Glutamatergic neuron (in vitro differentiated cells): Measurements from ENCODE around the gene HOXB2. TPM values are rescaled to one million over a fixed set of nuclear protein-coding genes. Genes with fewer than 3 reads are reported as not detected.

Experiments used
- DNase-seq: peaks from one replicate; pipeline ENCODE4 v3.0.0; 2022
- H3K27ac Mint-ChIP-seq: one replicate; pipeline ENCODE4 v1.8.0; 2020; ENCODE audit warnings: mild to moderate bottlenecking, mixed read lengths, inconsistent platforms; ENCODE audit not compliant: unreplicated experiment
- H3K27me3 Mint-ChIP-seq: one replicate; pipeline ENCODE4 v1.8.0; 2020; ENCODE audit warnings: mild to moderate bottlenecking, moderate library complexity, mixed read lengths, inconsistent platforms; ENCODE audit not compliant: unreplicated experiment
- H3K36me3 Mint-ChIP-seq: one replicate; pipeline ENCODE4 v1.8.0; 2020; ENCODE audit warnings: mild to moderate bottlenecking, mixed read lengths, inconsistent platforms; ENCODE audit not compliant: unreplicated experiment
- H3K4me1 Mint-ChIP-seq: one replicate; pipeline ENCODE4 v1.8.0; 2020; ENCODE audit warnings: mild to moderate bottlenecking, low read depth, mixed read lengths, inconsistent platforms; ENCODE audit not compliant: unreplicated experiment
- H3K4me3 Mint-ChIP-seq: one replicate; pipeline ENCODE4 v1.8.0; 2020; ENCODE audit warnings: mild to moderate bottlenecking, mixed read lengths, inconsistent platforms; ENCODE audit not compliant: unreplicated experiment
- H3K9me3 Mint-ChIP-seq: one replicate; pipeline ENCODE4 v1.8.0; 2020; ENCODE audit warnings: mild to moderate bottlenecking, moderate library complexity, mixed read lengths, inconsistent platforms; ENCODE audit not compliant: unreplicated experiment
- total RNA-seq: library from RNA; stranded (reverse); fragmentation: NEBNext Ultra II Directional; extraction: Animal tissue kit (Norgen Biotek cat#: 25700); gene quantifications from one replicate; pipeline ENCODE4 v1.2.1, GENCODE V29; 2021; ENCODE audit not compliant: unreplicated experiment
- TF ChIP-seq, protein P1 (sequence below): fragments of 200-600 bp; sonication (generic); IDR thresholded peaks from one replicate; pipeline ENCODE4 v1.5.0; 2021; ENCODE audit not compliant: partially characterized antibody, unreplicated experiment

The HOXB2 gene
- total RNA-seq, 1 donor from 2014 or later, result 12.7 TPM

DNA sequence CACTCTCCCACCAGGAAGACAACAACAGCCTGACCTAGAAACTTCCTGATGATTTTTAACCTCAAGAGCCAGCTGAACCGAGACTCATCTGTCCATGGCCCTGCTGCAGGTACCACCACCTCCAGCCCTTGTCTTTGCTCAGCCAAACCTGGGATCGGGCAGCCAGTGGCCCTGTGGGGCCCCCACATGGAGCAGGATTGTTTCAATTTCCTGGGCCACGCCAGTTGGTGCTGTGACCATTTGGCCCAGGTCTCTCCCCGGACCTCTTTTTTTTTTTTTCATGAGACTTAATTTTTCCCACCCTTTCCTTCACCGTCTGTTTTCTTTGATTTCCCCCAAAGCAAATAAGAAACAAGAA, 8.3 kb upstream of the HOXB2 start:
- Mint-ChIP-seq H3K4me1 (peaks cover 7% of the 10 kb centered on the region), H3K27me3 (peaks cover 47% of the 10 kb centered on the region), H3K36me3 (no peaks in the 10 kb centered on the region), H3K9me3 (peaks cover 11% of the 10 kb centered on the region), H3K27ac (no peak overlapping the region), H3K4me3 (no peak overlapping the region)
- no peak for DNase-seq
- TF ChIP-seq, protein P1, sequence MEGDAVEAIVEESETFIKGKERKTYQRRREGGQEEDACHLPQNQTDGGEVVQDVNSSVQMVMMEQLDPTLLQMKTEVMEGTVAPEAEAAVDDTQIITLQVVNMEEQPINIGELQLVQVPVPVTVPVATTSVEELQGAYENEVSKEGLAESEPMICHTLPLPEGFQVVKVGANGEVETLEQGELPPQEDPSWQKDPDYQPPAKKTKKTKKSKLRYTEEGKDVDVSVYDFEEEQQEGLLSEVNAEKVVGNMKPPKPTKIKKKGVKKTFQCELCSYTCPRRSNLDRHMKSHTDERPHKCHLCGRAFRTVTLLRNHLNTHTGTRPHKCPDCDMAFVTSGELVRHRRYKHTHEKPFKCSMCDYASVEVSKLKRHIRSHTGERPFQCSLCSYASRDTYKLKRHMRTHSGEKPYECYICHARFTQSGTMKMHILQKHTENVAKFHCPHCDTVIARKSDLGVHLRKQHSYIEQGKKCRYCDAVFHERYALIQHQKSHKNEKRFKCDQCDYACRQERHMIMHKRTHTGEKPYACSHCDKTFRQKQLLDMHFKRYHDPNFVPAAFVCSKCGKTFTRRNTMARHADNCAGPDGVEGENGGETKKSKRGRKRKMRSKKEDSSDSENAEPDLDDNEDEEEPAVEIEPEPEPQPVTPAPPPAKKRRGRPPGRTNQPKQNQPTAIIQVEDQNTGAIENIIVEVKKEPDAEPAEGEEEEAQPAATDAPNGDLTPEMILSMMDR, result no peak

DNA sequence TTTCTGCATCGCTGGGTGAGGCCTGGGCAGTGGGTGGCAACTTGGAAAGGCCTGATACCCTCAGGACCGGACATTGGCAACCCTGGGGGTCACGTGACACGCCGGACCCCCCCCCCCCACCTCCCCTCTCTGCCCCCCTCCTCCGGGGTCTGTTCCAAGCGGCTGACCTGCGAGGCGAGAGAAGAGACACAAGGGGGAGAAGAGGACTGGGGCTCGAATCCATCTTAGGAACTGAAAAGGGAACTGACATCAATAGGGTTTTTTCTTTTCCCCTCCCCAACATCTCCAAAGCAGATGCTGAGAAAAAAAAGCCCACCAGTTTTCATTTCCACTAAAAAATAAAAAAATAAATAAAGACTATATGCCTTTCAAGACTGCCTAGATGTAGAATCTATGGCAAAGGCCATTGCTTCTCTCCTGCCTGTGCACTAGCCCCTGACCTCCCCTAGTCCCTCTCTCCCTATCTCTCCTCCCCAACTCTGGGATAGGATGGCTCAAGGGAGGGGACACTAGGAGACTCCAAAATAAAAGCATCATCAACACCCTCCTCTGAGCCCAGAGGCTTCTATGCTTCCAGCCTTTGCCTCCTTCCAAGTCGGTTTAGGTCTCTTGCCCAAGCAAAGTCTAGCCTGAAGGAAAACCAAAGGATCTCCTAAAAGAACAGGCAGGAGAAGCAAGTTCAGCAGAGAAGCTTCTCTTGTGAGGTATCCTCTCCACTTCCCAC, 7.7 kb upstream of the HOXB2 start:
- DNase-seq, result no peak
- H3K4me1 Mint-ChIP-seq, result peaks cover 9% of the 10 kb centered on the region
- no peak overlapping the region for H3K4me3 Mint-ChIP-seq

DNA sequence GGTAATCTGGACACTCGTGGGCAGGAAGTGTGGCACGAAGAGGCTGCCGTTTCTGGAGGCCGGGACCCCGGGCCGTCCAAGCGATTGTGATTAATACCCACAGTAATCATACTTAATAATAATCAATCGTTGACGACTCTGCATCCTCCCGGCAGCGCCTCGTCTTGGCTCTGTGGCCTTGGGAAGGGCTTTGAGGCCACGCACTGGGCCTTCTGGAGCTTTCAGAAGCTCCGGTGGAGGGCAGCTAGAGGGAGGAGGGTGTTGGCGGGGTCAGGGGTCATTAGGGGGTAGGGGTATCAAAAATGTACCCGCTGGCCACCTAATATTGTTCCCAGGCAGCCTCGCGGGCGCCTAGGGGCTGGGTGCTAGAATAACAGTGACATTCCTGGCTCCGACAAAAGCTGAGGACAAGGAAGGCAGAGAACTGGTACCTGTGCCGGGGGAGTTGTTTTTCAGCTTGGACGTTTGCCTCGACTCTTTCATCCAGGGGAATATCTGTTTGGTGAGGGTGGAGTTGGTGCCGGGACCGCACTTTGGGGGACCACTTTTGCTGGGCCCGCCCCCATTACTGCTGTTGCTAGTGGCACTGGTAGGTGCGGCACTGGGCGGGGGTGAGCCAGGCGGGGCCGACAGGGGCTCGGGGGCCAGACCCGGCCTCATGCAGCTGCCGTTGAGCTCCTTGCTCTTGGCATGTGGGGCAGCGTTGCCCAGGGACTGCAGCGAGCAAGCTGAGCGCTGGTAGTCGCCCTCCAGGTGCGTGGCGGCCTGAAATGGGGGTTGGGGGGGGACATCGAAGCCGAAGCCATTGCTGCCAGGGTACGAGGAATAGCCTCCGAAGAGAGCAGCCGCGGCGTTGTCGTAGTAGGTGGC, 6.9 kb upstream of the HOXB2 start:
- Mint-ChIP-seq H3K9me3 (peaks cover 11% of the 10 kb centered on the region), H3K36me3 (no peaks in the 10 kb centered on the region), H3K27ac (no peak overlapping the region), H3K4me3 (no peak overlapping the region), H3K27me3 (peaks cover 43% of the 10 kb centered on the region), H3K4me1 (peaks cover 11% of the 10 kb centered on the region)
- TF ChIP-seq, protein P1, result no peak
- DNase-seq, result no peak

More for the DNA sequence above, 7.7 kb upstream of the HOXB2 start:
- H3K27ac Mint-ChIP-seq, result no peak overlapping the region
- peaks cover 44% of the 10 kb centered on the region for H3K27me3 Mint-ChIP-seq
- TF ChIP-seq, protein P1, result no peak
- H3K36me3 Mint-ChIP-seq, result no peaks in the 10 kb centered on the region
- peaks cover 11% of the 10 kb centered on the region for H3K9me3 Mint-ChIP-seq

DNA sequence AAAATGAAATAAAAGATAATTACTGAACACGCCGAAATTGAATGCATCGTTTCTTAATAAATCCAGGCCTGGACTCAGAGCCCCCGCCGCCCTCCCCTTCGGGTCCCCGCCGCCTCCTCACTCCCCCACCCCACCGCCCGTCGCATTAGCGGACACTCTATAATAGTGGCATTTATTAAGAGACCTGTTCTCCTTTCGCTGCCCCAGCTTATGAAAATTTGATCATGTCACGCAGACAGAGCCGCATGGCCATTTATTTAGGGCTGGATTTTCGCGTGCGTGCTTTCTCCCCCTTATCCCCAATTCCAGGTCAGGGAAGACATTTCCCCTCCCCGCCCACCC, 6.3 kb upstream of the HOXB2 start:
- peaks cover 11% of the 10 kb centered on the region for H3K9me3 Mint-ChIP-seq
- peaks cover 44% of the 10 kb centered on the region for H3K27me3 Mint-ChIP-seq
- peaks cover 12% of the 10 kb centered on the region for H3K4me1 Mint-ChIP-seq
- no peak overlapping the region for H3K4me3 Mint-ChIP-seq
- TF ChIP-seq, protein P1, result no peak
- H3K27ac Mint-ChIP-seq, result no peak overlapping the region
- DNase-seq, result no peak
- H3K36me3 Mint-ChIP-seq, result no peaks in the 10 kb centered on the region
